ENCODE measurements around the gene RHOD. TPM values are rescaled to one million over a fixed set of nuclear protein-coding genes. Genes with fewer than 3 reads are reported as not detected.

RHOD gene
- total RNA-seq, 1 experiment from 2014 or later: 17.1 TPM

DNA sequence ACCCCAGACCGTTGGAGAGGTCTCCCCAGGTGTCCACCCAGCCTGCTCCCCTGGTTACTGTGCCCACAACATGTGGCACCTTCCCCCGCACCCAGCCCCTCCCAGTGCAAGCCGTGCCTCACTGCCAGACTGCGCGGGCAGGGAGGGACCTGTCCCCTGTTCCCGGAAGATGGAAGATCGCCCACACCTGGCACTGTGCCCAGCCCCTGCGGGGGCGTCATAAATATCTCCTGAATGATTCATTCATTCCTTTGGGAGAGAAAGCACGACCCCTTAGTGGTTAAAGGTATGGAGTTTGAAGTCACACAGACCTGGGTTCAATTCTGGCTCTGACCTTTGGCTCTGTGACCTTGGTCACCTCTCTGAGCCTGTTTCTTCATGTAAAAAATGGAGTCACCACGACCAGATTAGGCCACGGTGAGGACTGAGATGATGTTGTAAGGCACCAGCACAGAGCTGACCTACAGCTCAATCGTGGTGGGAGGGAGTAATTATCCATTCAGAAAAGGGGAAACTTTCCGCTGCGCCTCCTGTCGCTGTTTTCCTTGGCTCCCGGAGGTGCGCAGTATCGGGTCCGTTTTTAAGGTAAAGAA lies 34.2 kb upstream of the RHOD start:
- no peak for DNase-seq
- no peak overlapping the region for H3K27ac Mint-ChIP-seq (ENCODE audit: unreplicated experiment)
- no peak for TF ChIP-seq CTCF (IDR thresholded peaks at IDR 0.05; ENCODE audit: insufficient read depth in 1 of 2, low read depth in 1 of 2, low read length in 1 of 2, severe bottlenecking in 1 of 2, unreplicated experiment in 1 of 2)
- Histone ChIP-seq H3K4me3 (ENCODE audit: low read depth, low read length) (peak overlapping the region; percentile 50), H3K4me1 (peaks cover 14% of the 10 kb centered on the region), H3K9me3 (no peaks in the 10 kb centered on the region), H3K27me3 (replicated peaks; ENCODE audit: control insufficient read depth, insufficient read depth, low read length) (peaks cover 14% of the 10 kb centered on the region), H3K36me3 (ENCODE audit: control insufficient read depth, insufficient read depth, low read length) (no peaks in the 10 kb centered on the region)
- POLR2A ChIA-PET: interaction anchor here (0.6 kb wide), 1 partner anchor 173 kb away, joined by 3 read pairs; no protein-coding TSS in a partner anchor
- peaks cover 7% of the 10 kb centered on the region for H3K4me1 Mint-ChIP-seq (ENCODE audit: low read depth, unreplicated experiment)
- H3K4me3 Mint-ChIP-seq (ENCODE audit: unreplicated experiment): peak overlapping the region; percentile 76
- BruUV-seq (replicated peaks): no TSS peak
- intact Hi-C loops (cut with micrococcal nuclease; ENCODE audit: unreplicated experiment): no loop called here
- CTCF ChIA-PET: interaction anchor here (0.6 to 1.7 kb wide), 12 partner anchors 9 to 556 kb away, joined by 3 to 10 read pairs (median 4); partner anchors contain the start of gene PELI3
- no peaks in the 10 kb centered on the region for H3K36me3 Mint-ChIP-seq (ENCODE audit: insufficient read depth, unreplicated experiment)
- H3K27me3 Mint-ChIP-seq (ENCODE audit: insufficient read depth, unreplicated experiment): peaks cover 12% of the 10 kb centered on the region
- H3K9me3 Mint-ChIP-seq (ENCODE audit: unreplicated experiment): no peaks in the 10 kb centered on the region

- Mint-ChIP-seq H3K27ac (ENCODE audit: unreplicated experiment) (no peak within 1 kb of the TSS), H3K4me3 (ENCODE audit: unreplicated experiment) (peak within 1 kb of the TSS; percentile 76), H3K9me3 (ENCODE audit: unreplicated experiment) (no peaks in the 10 kb centered on the region), H3K27me3 (ENCODE audit: insufficient read depth, unreplicated experiment) (peaks cover 12% of the 10 kb centered on the region), H3K36me3 (ENCODE audit: insufficient read depth, unreplicated experiment) (no peaks in the 10 kb centered on the region), H3K4me1 (ENCODE audit: low read depth, unreplicated experiment) (peaks cover 7% of the 10 kb centered on the region)
- DNase-seq: peak in 1 of 2 experiments; percentile 43
- POLR2A ChIA-PET: no interaction called here
- Histone ChIP-seq H3K36me3 (ENCODE audit: control insufficient read depth, insufficient read depth, low read length) (no peaks in the 10 kb centered on the region), H3K4me1 (peaks cover 14% of the 10 kb centered on the region), H3K4me3 (ENCODE audit: low read depth, low read length) (peak within 1 kb of the TSS; percentile 50), H3K9me3 (no peaks in the 10 kb centered on the region), H3K27me3 (replicated peaks; ENCODE audit: control insufficient read depth, insufficient read depth, low read length) (peaks cover 14% of the 10 kb centered on the region)
- intact Hi-C loops (cut with micrococcal nuclease; ENCODE audit: unreplicated experiment): no loop called here
- CTCF ChIA-PET: interaction anchor here (0.6 kb wide), 2 partner anchors 31 to 557 kb away, joined by 3 to 10 read pairs; partner anchors contain the start of gene PELI3
- TF ChIP-seq CTCF (IDR thresholded peaks at IDR 0.05; ENCODE audit: insufficient read depth in 1 of 2, low read depth in 1 of 2, low read length in 1 of 2, severe bottlenecking in 1 of 2, unreplicated experiment in 1 of 2): no peak
- BruUV-seq (replicated peaks): no TSS peak
These were observed 33.4 kb upstream of the RHOD start, which contains the start of gene SYT12 for GRCh38 chr11:67022961-67023956. SYT12 (plus strand) TSS chr11:67023134; CDS start chr11:67030145, 7,011 bp downstream.

- intact Hi-C loops (cut with micrococcal nuclease; ENCODE audit: unreplicated experiment): no loop called here
- peak overlapping the region; percentile 76 for H3K4me3 Mint-ChIP-seq (ENCODE audit: unreplicated experiment)
These were observed 32.7 kb upstream of the RHOD start for GRCh38 chr11:67023957-67024353.

More at GRCh38 chr11:67023957-67024353, 32.7 kb upstream of the RHOD start:
- H3K27ac Mint-ChIP-seq (ENCODE audit: unreplicated experiment): no peak overlapping the region
- H3K36me3 ChIP-seq (ENCODE audit: control insufficient read depth, insufficient read depth, low read length): no peaks in the 10 kb centered on the region
- ChIA-PET CTCF (no interaction called here), POLR2A (no interaction called here)
- peaks cover 14% of the 10 kb centered on the region for H3K27me3 ChIP-seq (replicated peaks; ENCODE audit: control insufficient read depth, insufficient read depth, low read length)
- peaks cover 14% of the 10 kb centered on the region for H3K4me1 ChIP-seq
- H3K4me3 ChIP-seq (ENCODE audit: low read depth, low read length): peak overlapping the region; percentile 50; the same call in 1 of the 2 replicates
- no peak for DNase-seq
- H3K4me1 Mint-ChIP-seq (ENCODE audit: low read depth, unreplicated experiment): peaks cover 7% of the 10 kb centered on the region
- peaks cover 12% of the 10 kb centered on the region for H3K27me3 Mint-ChIP-seq (ENCODE audit: insufficient read depth, unreplicated experiment)
- H3K9me3 ChIP-seq: no peaks in the 10 kb centered on the region
- no peaks in the 10 kb centered on the region for H3K36me3 Mint-ChIP-seq (ENCODE audit: insufficient read depth, unreplicated experiment)
- no peaks in the 10 kb centered on the region for H3K9me3 Mint-ChIP-seq (ENCODE audit: unreplicated experiment)
- BruUV-seq (replicated peaks): no TSS peak
- TF ChIP-seq CTCF (IDR thresholded peaks at IDR 0.05; ENCODE audit: insufficient read depth in 1 of 2, low read depth in 1 of 2, low read length in 1 of 2, severe bottlenecking in 1 of 2, unreplicated experiment in 1 of 2): no peak
